ENCODE measurements around the gene BIRC2.

Gene BIRC2

DNA sequence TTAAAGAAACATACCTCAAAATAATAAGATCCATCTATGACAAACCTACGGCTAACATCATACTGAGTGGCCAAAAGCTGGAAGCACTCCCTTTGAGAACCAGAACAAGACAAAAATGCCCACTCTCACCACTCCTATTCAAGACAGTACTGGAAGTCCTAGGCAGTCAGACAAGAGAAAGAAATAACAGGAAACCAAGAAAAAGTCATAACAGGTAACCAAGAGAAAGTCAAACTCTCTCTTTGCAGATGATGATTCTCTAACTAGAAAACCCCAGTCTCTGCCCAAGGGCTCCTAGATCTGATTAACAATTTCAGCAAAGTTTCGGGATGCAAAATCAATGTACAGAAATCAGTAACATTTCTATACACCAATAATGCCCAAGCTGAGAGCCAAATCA is 70.0 kb downstream of the BIRC2 start:
- ChIA-PET CTCF (interaction anchor here (0.6 kb wide), 1 partner anchor 11 kb away, joined by 6 read pairs; no protein-coding TSS in a partner anchor), POLR2A (no interaction called here)
- DNase-seq (ENCODE audit: extremely low spot score): no peak
- TF ChIP-seq HDGF (IDR thresholded peaks at IDR 0.05; ENCODE audit: borderline replicate concordance) (no peak), FOXK2 (IDR thresholded peaks at IDR 0.05) (no peak), BHLHE40 (IDR thresholded peaks at IDR 0.05; ENCODE audit: borderline replicate concordance) (no peak), ELF4 (IDR thresholded peaks at IDR 0.05) (no peak), ZNF384 (IDR thresholded peaks at IDR 0.05) (no peak), SUZ12 (IDR thresholded peaks at IDR 0.05) (no peak), L3MBTL2 (conservative IDR thresholded peaks at IDR 0.05) (no peak), TARDBP (IDR thresholded peaks at IDR 0.05) (no peak), ARNT (IDR thresholded peaks at IDR 0.05) (no peak), LEF1 (IDR thresholded peaks at IDR 0.05; ENCODE audit: borderline replicate concordance) (no peak)
- TF ChIP-seq, protein P1, sequence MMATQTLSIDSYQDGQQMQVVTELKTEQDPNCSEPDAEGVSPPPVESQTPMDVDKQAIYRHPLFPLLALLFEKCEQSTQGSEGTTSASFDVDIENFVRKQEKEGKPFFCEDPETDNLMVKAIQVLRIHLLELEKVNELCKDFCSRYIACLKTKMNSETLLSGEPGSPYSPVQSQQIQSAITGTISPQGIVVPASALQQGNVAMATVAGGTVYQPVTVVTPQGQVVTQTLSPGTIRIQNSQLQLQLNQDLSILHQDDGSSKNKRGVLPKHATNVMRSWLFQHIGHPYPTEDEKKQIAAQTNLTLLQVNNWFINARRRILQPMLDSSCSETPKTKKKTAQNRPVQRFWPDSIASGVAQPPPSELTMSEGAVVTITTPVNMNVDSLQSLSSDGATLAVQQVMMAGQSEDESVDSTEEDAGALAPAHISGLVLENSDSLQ (IDR thresholded peaks at IDR 0.05): no peak

DNA sequence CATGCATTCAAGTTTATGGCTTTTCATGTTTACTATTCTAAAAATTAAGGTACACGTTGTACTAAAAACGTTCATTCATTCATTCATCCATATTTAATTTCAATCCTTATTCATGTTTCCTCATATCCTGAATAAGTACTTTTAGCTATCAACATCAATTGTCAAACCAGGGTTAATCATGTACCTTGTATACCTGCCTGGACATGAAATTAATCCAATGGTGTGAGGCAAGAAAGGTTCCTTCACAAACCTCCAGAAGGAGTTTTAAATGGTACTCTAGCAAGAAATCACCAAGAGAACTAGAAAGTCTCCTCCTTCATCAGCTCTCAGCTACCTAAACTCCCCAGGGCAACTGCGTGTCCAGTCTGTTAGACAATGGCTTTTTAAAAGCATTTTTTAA is 72.2 kb downstream of the BIRC2 start:
- POLR2A ChIA-PET: no interaction called here
- TF ChIP-seq SP1 (IDR thresholded peaks at IDR 0.05) (no peak), ELF4 (IDR thresholded peaks at IDR 0.05) (no peak), LEF1 (IDR thresholded peaks at IDR 0.05; ENCODE audit: borderline replicate concordance) (no peak), CTBP1 (IDR thresholded peaks at IDR 0.05; ENCODE audit: borderline replicate concordance) (no peak), SUZ12 (IDR thresholded peaks at IDR 0.05) (no peak), TARDBP (IDR thresholded peaks at IDR 0.05) (no peak), HDGF (IDR thresholded peaks at IDR 0.05; ENCODE audit: borderline replicate concordance) (no peak), BHLHE40 (IDR thresholded peaks at IDR 0.05; ENCODE audit: borderline replicate concordance) (no peak), L3MBTL2 (conservative IDR thresholded peaks at IDR 0.05) (no peak)
- CTCF ChIA-PET: no interaction called here
- DNase-seq (ENCODE audit: extremely low spot score): no peak

DNA sequence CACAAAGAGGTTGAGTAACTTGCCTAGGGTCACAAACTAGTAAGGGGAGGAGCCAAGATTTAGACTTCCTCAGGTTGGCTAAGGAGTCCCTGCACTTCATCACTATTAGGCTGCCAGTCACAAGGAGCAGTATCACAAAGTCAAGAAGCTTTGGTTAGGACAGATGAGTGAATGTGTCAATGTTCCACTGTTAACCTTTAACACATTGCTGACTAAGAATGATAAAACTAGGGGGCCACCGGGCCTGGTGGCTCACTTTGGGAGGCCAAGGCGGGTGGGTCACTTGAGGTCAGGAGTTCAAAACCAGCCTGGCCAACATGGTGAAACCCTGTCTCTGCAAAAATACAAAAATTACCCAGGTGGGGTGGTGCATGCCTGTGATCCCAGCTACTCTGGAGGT is 73.5 kb downstream of the BIRC2 start:
- no peak for DNase-seq (ENCODE audit: extremely low spot score)
- ChIA-PET POLR2A (no interaction called here), CTCF (no interaction called here)
- TF ChIP-seq LEF1 (IDR thresholded peaks at IDR 0.05; ENCODE audit: borderline replicate concordance): no peak
- TF ChIP-seq SP1 (IDR thresholded peaks at IDR 0.05): no peak
- no peak for TF ChIP-seq FOXK2 (IDR thresholded peaks at IDR 0.05)
- TF ChIP-seq BHLHE40 (IDR thresholded peaks at IDR 0.05; ENCODE audit: borderline replicate concordance): no peak
- no peak for TF ChIP-seq FOXA1 (IDR thresholded peaks at IDR 0.05)
- no peak for TF ChIP-seq ELF4 (IDR thresholded peaks at IDR 0.05)
- TF ChIP-seq CTBP1 (IDR thresholded peaks at IDR 0.05; ENCODE audit: borderline replicate concordance): no peak

DNA sequence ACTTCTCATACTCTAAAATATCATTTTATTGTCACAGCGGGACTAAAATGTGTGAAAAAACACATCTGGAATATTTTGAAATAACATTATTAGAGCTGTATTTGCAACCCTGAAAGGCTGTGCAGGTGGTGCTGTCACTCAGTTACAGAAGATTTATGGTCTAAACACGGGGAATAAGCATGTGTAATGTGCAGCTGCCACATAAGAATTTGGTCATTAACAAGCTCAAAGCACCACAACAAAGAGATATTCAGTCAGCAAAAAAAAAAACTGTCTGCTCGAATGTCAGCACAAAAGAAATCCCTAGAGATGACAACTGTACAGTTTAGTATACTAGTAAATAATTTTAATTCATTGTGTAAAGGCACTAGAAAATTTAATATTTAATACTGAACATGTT is 74.2 kb downstream of the BIRC2 start:
- TF ChIP-seq NFRKB (IDR thresholded peaks at IDR 0.05): no peak
- no peak for TF ChIP-seq SP1 (IDR thresholded peaks at IDR 0.05)
- TF ChIP-seq, protein P1 (IDR thresholded peaks at IDR 0.05): peak; percentile 65
- TF ChIP-seq LEF1 (IDR thresholded peaks at IDR 0.05; ENCODE audit: borderline replicate concordance): no peak
- POLR2A ChIA-PET: no interaction called here
- CTCF ChIA-PET: no interaction called here
- no peak for DNase-seq (ENCODE audit: extremely low spot score)

DNA sequence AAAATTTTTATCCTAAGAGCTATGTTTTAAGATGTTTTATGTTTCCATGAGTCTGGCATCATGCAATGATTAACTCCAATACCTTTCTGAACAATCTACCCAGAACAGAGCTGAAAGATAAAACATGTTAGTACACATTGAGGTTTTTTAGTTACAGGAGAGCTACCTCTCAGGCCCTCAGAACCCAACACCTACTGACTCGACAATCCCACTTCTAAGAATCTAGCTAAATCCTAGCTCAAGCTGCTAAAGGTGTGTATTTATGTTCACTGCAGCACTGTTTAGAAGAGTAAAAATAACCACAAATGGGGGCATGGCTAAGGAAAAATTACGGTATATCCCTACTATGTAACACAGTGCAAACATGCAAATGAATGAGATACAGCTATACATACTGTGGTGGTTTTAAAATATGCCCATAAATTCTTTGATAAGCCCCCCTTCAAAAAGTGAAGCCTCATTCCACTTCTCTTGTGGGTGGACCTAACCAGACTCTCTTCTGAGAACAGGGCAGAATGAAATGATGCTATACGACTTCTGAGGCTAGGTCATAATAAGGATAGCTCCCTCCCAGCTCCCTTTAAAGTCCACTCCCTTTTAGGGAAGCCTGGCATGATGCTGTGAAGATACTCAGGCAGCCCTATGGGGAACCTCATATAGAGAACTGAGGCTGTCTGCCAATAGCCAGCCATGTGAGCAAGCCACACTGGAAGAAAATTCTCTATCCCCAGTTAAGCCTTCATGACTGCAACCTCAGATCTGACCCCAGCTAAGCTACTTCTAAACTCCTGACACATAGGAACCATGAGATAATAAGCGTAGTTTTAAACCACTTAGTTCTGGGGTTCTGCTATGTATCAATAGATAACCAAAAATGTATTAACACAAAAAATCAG is 76.1 kb downstream of the BIRC2 start:
- TF ChIP-seq NFRKB (IDR thresholded peaks at IDR 0.05) (no peak), LEF1 (IDR thresholded peaks at IDR 0.05; ENCODE audit: borderline replicate concordance) (no peak), SP1 (IDR thresholded peaks at IDR 0.05) (no peak), ZNF384 (IDR thresholded peaks at IDR 0.05) (no peak), ELF4 (IDR thresholded peaks at IDR 0.05) (no peak), FOXA1 (IDR thresholded peaks at IDR 0.05) (no peak), FOXM1 (IDR thresholded peaks at IDR 0.05; ENCODE audit: borderline replicate concordance) (no peak), ARNT (IDR thresholded peaks at IDR 0.05) (no peak), TARDBP (IDR thresholded peaks at IDR 0.05) (no peak), CTBP1 (IDR thresholded peaks at IDR 0.05; ENCODE audit: borderline replicate concordance) (no peak), HDGF (IDR thresholded peaks at IDR 0.05; ENCODE audit: borderline replicate concordance) (no peak)
- CTCF ChIA-PET: no interaction called here
- POLR2A ChIA-PET: no interaction called here
- no peak for DNase-seq (ENCODE audit: extremely low spot score)

DNA sequence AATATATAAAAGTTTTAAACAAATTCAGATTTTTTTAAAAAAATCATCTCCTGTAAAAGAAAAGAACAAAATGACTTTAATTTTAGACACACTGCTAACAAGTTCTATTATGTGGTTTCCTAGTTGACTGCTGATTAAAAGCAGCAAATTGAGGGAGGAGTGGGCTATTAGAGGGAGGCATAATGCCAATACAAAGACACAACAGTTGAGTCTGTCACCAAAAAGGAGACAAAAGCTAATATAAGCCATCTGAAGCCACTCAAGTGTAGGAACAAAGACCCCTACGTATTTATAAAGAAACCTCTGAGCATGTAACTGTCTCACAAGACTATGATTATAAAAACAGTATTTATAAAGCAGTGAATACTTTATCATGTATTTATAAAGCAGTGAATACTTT is 76.9 kb downstream of the BIRC2 start:
- no peak for TF ChIP-seq FOXK2 (IDR thresholded peaks at IDR 0.05)
- TF ChIP-seq, protein P1 (IDR thresholded peaks at IDR 0.05): no peak
- ChIA-PET POLR2A (no interaction called here), CTCF (no interaction called here)
- no peak for DNase-seq (ENCODE audit: extremely low spot score)

DNA sequence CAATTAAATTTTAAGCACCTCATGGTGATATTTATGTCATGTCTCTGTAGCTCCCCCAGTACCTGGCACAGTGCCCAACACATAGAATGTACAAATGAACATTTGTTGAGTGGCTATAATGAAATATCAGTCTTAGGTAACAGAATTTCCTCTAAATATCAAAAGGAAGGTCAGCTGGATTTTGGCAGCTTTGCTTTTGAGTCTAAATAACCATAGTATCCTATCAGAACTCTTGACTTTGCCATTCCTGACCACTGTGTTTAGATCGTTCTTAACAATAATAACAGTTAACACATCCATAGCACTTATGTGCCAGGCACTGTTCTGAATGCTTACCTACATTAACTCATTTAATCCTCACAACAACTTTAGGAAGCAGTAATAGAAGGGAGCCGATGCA is 79.0 kb downstream of the BIRC2 start:
- CTCF ChIA-PET: no interaction called here
- POLR2A ChIA-PET: no interaction called here

More for the DNA sequence above, 79.0 kb downstream of the BIRC2 start:
- DNase-seq (ENCODE audit: extremely low spot score): no peak
- TF ChIP-seq ARNT (IDR thresholded peaks at IDR 0.05) (no peak), HDGF (IDR thresholded peaks at IDR 0.05; ENCODE audit: borderline replicate concordance) (no peak), TARDBP (IDR thresholded peaks at IDR 0.05) (no peak), CTBP1 (IDR thresholded peaks at IDR 0.05; ENCODE audit: borderline replicate concordance) (no peak), BHLHE40 (IDR thresholded peaks at IDR 0.05; ENCODE audit: borderline replicate concordance) (no peak), ZNF384 (IDR thresholded peaks at IDR 0.05) (no peak)

All from HEK293T (cell line).